H9 (cell line): ENCODE measurements around the gene TBC1D4. TPM values are rescaled to one million over a fixed set of nuclear protein-coding genes. Genes with fewer than 3 reads are reported as not detected.

ENCODE experiments used
- DNase-seq: peaks from one replicate; pipeline ENCODE4 v3.0.0-alpha.2; 2017
- H2AFZ ChIP-seq: one replicate; pipeline ENCODE4 v1.6.1; 2013; ENCODE audit warnings: mild to moderate bottlenecking, low read length, control low read depth, moderate library complexity
- H2AK5ac ChIP-seq: 2 replicates; pipeline ENCODE4 v1.6.1; 2013; ENCODE audit warnings: low read length, control low read depth, mixed read lengths; ENCODE audit not compliant: insufficient read length
- H2BK120ac ChIP-seq: one replicate; pipeline ENCODE4 v1.6.1; 2013; ENCODE audit warnings: low read depth, mild to moderate bottlenecking, low read length, control low read depth, inconsistent platforms; ENCODE audit not compliant: poor library complexity, severe bottlenecking
- H2BK12ac ChIP-seq: 2 replicates; pipeline ENCODE4 v1.6.1; 2013; ENCODE audit warnings: low read length, control low read depth, mixed read lengths, low read depth; ENCODE audit not compliant: insufficient read length
- H2BK15ac ChIP-seq: 2 replicates; pipeline ENCODE4 v1.6.1; 2013; ENCODE audit warnings: low read depth, low read length, control low read depth
- H2BK20ac ChIP-seq: one replicate; pipeline ENCODE4 v1.6.1; 2013; ENCODE audit warnings: low read depth, mild to moderate bottlenecking, low read length, control low read depth, inconsistent platforms; ENCODE audit not compliant: poor library complexity, severe bottlenecking
- H2BK5ac ChIP-seq: 2 replicates; pipeline ENCODE4 v1.6.1; 2013; ENCODE audit warnings: low read length, control low read depth, mixed read lengths; ENCODE audit not compliant: insufficient read length
- H3K14ac ChIP-seq: 2 replicates; pipeline ENCODE4 v1.6.1; 2013; ENCODE audit warnings: low read length, control low read depth; ENCODE audit not compliant: insufficient read depth
- H3K18ac ChIP-seq: 2 replicates; pipeline ENCODE4 v1.6.1; 2013; ENCODE audit warnings: low read depth, mild to moderate bottlenecking, mixed read lengths, low read length, control low read depth; ENCODE audit not compliant: insufficient read length
- H3K23ac ChIP-seq: 2 replicates; pipeline ENCODE4 v1.6.1; 2013; ENCODE audit warnings: low read length, control low read depth, mixed read lengths, low read depth; ENCODE audit not compliant: insufficient read length
- H3K23me2 ChIP-seq: 2 replicates; pipeline ENCODE4 v1.6.1; 2013; ENCODE audit warnings: low read depth, mild to moderate bottlenecking, mixed read lengths, low read length, control low read depth; ENCODE audit not compliant: insufficient read length, poor library complexity, severe bottlenecking
- H3K27ac ChIP-seq: 2 replicates; pipeline ENCODE4 v1.5.1; 2013; ENCODE audit warnings: low read length, control low read depth, mixed read lengths, low read depth; ENCODE audit not compliant: insufficient read length
- H3K27me3 ChIP-seq: 2 replicates; pipeline ENCODE4 v1.6.1; 2013; ENCODE audit warnings: low read length, control low read depth, inconsistent platforms; ENCODE audit not compliant: insufficient read depth
- H3K4ac ChIP-seq: 2 replicates; pipeline ENCODE4 v1.6.1; 2013; ENCODE audit warnings: low read depth, mild to moderate bottlenecking, control low read depth, inconsistent platforms, low read length, moderate library complexity
- H3K4me1 ChIP-seq: 2 replicates; pipeline ENCODE4 v1.6.1; 2013; ENCODE audit warnings: low read length, control low read depth, inconsistent platforms; ENCODE audit not compliant: insufficient read depth
- H3K4me2 ChIP-seq: 2 replicates; pipeline ENCODE4 v1.6.1; 2013; ENCODE audit warnings: low read length, control low read depth, mixed read lengths; ENCODE audit not compliant: insufficient read length, insufficient read depth
- H3K56ac ChIP-seq: 2 replicates; pipeline ENCODE4 v1.6.1; 2013; ENCODE audit warnings: low read depth, mild to moderate bottlenecking, mixed read lengths, low read length, control low read depth; ENCODE audit not compliant: insufficient read length
- H3K79me1 ChIP-seq: 2 replicates; pipeline ENCODE4 v1.6.1; 2013; ENCODE audit warnings: low read depth, mild to moderate bottlenecking, moderate library complexity, low read length, control low read depth, inconsistent platforms; ENCODE audit not compliant: insufficient read depth, poor library complexity, severe bottlenecking
- H3K79me2 ChIP-seq: 2 replicates; pipeline ENCODE4 v1.6.1; 2013; ENCODE audit warnings: low read length, control low read depth, inconsistent platforms; ENCODE audit not compliant: insufficient read depth
- H3K9ac ChIP-seq: 2 replicates; pipeline ENCODE4 v1.6.1; 2013; ENCODE audit warnings: low read length, control low read depth, mixed read lengths; ENCODE audit not compliant: insufficient read length; ENCODE audit errors: extremely low read depth
- H3K9me3 ChIP-seq: one replicate; pipeline ENCODE4 v1.6.1; 2013; ENCODE audit warnings: low read depth, low read length, inconsistent platforms; ENCODE audit not compliant: control insufficient read depth
- H3T11ph ChIP-seq: one replicate; pipeline ENCODE4 v1.6.1; 2013; ENCODE audit warnings: mild to moderate bottlenecking, low read length, control low read depth, inconsistent platforms
- H4K20me1 ChIP-seq: one replicate; pipeline ENCODE4 v1.6.1; 2013; ENCODE audit not compliant: control insufficient read depth, insufficient read length, insufficient read depth
- H4K5ac ChIP-seq: 2 replicates; pipeline ENCODE4 v1.6.1; 2013; ENCODE audit warnings: low read depth, mild to moderate bottlenecking, mixed read lengths, low read length, control low read depth; ENCODE audit not compliant: insufficient read length
- H4K8ac ChIP-seq: replicated peaks from 2 replicates; pipeline ENCODE4 v1.6.1; 2013; ENCODE audit warnings: low read length, control low read depth, mixed read lengths, low read depth; ENCODE audit not compliant: insufficient read length
- H4K91ac ChIP-seq: 2 replicates; pipeline ENCODE4 v1.6.1; 2013; ENCODE audit warnings: low read depth, mild to moderate bottlenecking, moderate library complexity, mixed read lengths, low read length, control low read depth; ENCODE audit not compliant: insufficient read length
- H3K27ac Mint-ChIP-seq, 3 experiments: 2 replicates in 2 of 3; 3 replicates in 1 of 3; pipeline ENCODE4 v1.8.0; 2020 to 2021; ENCODE audit warnings: mixed read lengths in 3 of 3, mild to moderate bottlenecking in 1 of 3, moderate library complexity in 1 of 3
- H3K27me3 Mint-ChIP-seq: 2 replicates; pipeline ENCODE4 v1.8.0; 2021; ENCODE audit warnings: low read depth, mild to moderate bottlenecking, moderate library complexity, mixed read lengths
- H3K36me3 Mint-ChIP-seq, 3 experiments: 2 replicates in 2 of 3; 3 replicates in 1 of 3; pipeline ENCODE4 v1.8.0; 2020 to 2021; ENCODE audit warnings: low read depth in 3 of 3, mixed read lengths in 3 of 3; ENCODE audit not compliant: insufficient read depth in 1 of 3
- H3K4me1 Mint-ChIP-seq, 2 experiments: 2 replicates each; pipeline ENCODE4 v1.8.0; 2020; ENCODE audit warnings: mixed read lengths in 2 of 2
- H3K4me3 Mint-ChIP-seq, 2 experiments: 2 replicates in 1 of 2; 3 replicates in 1 of 2; pipeline ENCODE4 v1.8.0; 2020 to 2021; ENCODE audit warnings: mild to moderate bottlenecking in 2 of 2, mixed read lengths in 2 of 2, moderate library complexity in 1 of 2
- H3K9me3 Mint-ChIP-seq, 2 experiments: 2 replicates in 1 of 2; 3 replicates in 1 of 2; pipeline ENCODE4 v1.8.0; 2020; ENCODE audit warnings: mild to moderate bottlenecking in 2 of 2, mixed read lengths in 2 of 2, moderate library complexity in 1 of 2
- CTCF ChIP-seq: fragments of 200-600 bp; sonication (generic); conservative IDR thresholded peaks from 3 replicates; pipeline ENCODE4 v1.8.0; 2021; ENCODE audit warnings: antibody characterized with exemption, mild to moderate bottlenecking
- WGBS: extraction: QIAGEN DNeasy Blood & Tissue Kit; methylation state at CpG from one replicate; pipeline ENCODE4 v1.1.7; 2013; ENCODE audit warnings: missing lambda C conversion rate, low lambda C conversion rate, mixed read lengths; ENCODE audit not compliant: insufficient read length; ENCODE audit errors: extremely low coverage; 5-methylcytosine and 5-hydroxymethylcytosine counted together
- total RNA-seq: library from RNA; stranded (reverse); gene quantifications from 2 replicates; pipeline ENCODE4 v1.2.1, GENCODE V29; 2021

TBC1D4 gene
- total RNA-seq, 1 experiment from 2014 or later: 10.5 TPM

DNA sequence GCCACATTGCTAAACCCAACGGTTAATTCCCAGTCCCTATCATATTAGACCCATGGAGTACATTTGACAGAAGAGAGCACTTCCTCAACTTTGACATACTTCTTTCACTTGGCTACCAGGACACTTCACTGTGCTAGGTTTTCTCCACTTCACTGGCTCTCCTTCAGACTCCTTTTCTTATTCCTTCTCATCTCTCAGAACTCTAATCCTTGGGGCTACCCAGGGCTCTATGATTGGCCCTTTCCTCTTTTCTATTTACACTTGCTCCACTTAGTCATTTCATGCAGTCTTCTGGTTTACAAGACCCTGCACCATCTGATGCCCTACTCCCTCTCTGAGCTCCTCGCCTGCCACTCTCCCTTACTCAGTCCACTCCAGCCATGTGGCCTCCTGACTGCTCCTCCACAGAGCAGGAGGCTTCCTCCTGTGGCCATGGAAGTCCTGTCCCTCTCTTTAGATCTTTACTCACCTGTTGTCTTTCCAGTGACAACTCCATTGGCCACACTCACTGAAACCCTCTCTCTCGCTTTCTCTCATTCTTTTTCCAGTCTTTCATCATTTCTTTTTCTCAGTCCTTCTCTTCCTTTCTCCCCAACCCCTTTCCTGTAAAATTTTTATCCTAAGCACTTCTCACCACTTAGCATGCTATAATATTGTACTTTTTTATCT, 90.4 kb downstream of the TBC1D4 start:
- Histone ChIP-seq H2BK15ac (no peak overlapping the region), H2BK12ac (no peak overlapping the region), H4K5ac (no peak overlapping the region), H3K23me2 (no peaks in the 10 kb centered on the region), H3K9ac (no peak overlapping the region), H3K56ac (no peak overlapping the region), H2BK5ac (no peak overlapping the region), H3K23ac (no peak overlapping the region), H4K20me1 (no peaks in the 10 kb centered on the region), H3K4me1 (no peaks in the 10 kb centered on the region), H2BK20ac (no peak overlapping the region), H3T11ph (no peak overlapping the region), H3K18ac (no peak overlapping the region), H3K4me2 (no peak overlapping the region), H3K14ac (no peak overlapping the region), H3K79me2 (peaks cover 1% of the 10 kb centered on the region; the same call in 1 of the 2 replicates), H3K27ac (no peak overlapping the region), H2AK5ac (no peak overlapping the region), H4K8ac (no peak overlapping the region), H3K79me1 (no peaks in the 10 kb centered on the region), H2AFZ (no peak overlapping the region), H3K4ac (no peak overlapping the region), H3K27me3 (no peaks in the 10 kb centered on the region), H2BK120ac (no peak overlapping the region), H4K91ac (no peak overlapping the region), H3K9me3 (no peaks in the 10 kb centered on the region)
- Mint-ChIP-seq H3K4me1 (peaks cover 0 to 2% of the 10 kb centered on the region in 2 experiments; a peak in 1 of 4 replicates), H3K27ac (no peak overlapping the region), H3K4me3 (no peak overlapping the region), H3K27me3 (no peaks in the 10 kb centered on the region), H3K9me3 (no peaks in the 10 kb centered on the region), H3K36me3 (no peaks in the 10 kb centered on the region)
- DNase-seq: no peak
- WGBS: no CpG with 5 or more reads among the region's 3 CpGs
- TF ChIP-seq CTCF: no peak
